Stimulated activated CD4-positive, alpha-beta T cell treated with anti-CD3 and anti-CD28 coated beads, Interleukin-2, amount 100 ng/mL, for 4 hours (primary cell): Measurements from ENCODE around the gene HOXB1.
"Not testable (repeated sequence)": the region's sequence is repeated elsewhere in the genome, so short reads cannot be mapped to it uniquely, and the experiment has no call there.

Experiments
- DNase-seq: peaks from one replicate; pipeline ENCODE4 v3.0.0-alpha.2; 2020; ENCODE audit warnings: low read depth

The HOXB1 gene

GRCh38 chr17:48519427-48519826 is 11.4 kb downstream of the HOXB1 start:
- DNase-seq: no peak

- no peak for DNase-seq
These were observed 13.3 kb downstream of the HOXB1 start for GRCh38 chr17:48517478-48517877.

- no peak for DNase-seq
These were observed 14.6 kb downstream of the HOXB1 start for GRCh38 chr17:48515925-48516900.

- DNase-seq: no peak
These were observed 16.3 kb downstream of the HOXB1 start for GRCh38 chr17:48514477-48514876.

- no peak for DNase-seq
These were observed 16.9 kb downstream of the HOXB1 start for GRCh38 chr17:48513666-48514455.

- no peak for DNase-seq
These were observed 17.7 kb downstream of the HOXB1 start for GRCh38 chr17:48513097-48513496.

- peak; percentile 16 for DNase-seq
These were observed 19.8 kb downstream of the HOXB1 start for GRCh38 chr17:48510761-48511604.

- no peak for DNase-seq
These were observed 20.4 kb downstream of the HOXB1 start for GRCh38 chr17:48510381-48510760.

GRCh38 chr17:48509708-48510107 is 21.1 kb downstream of the HOXB1 start:
- DNase-seq: not testable (repeated sequence)

GRCh38 chr17:48506246-48506645 is 24.6 kb downstream of the HOXB1 start:
- DNase-seq: no peak

- DNase-seq: no peak
These were observed 25.0 kb downstream of the HOXB1 start for GRCh38 chr17:48505788-48506187.

GRCh38 chr17:48504953-48505352 is 25.9 kb downstream of the HOXB1 start:
- DNase-seq: no peak

- no peak for DNase-seq
These were observed 27.1 kb downstream of the HOXB1 start for GRCh38 chr17:48503747-48504146.

- no peak for DNase-seq
These were observed 27.9 kb downstream of the HOXB1 start for GRCh38 chr17:48502901-48503300.

- no peak for DNase-seq
These were observed 28.5 kb downstream of the HOXB1 start for GRCh38 chr17:48502312-48502711.

GRCh38 chr17:48500435-48501426 is 30.1 kb downstream of the HOXB1 start:
- DNase-seq: no peak

- no peak for DNase-seq
These were observed 30.9 kb downstream of the HOXB1 start for GRCh38 chr17:48499735-48500434.

GRCh38 chr17:48499248-48499647 is 31.6 kb downstream of the HOXB1 start:
- no peak for DNase-seq

GRCh38 chr17:48498164-48498850 is 32.5 kb downstream of the HOXB1 start:
- DNase-seq: no peak

- no peak for DNase-seq
These were observed 33.7 kb downstream of the HOXB1 start for GRCh38 chr17:48497103-48497502.
